Endothelial cell of umbilical vein (primary cell): ENCODE measurements around the gene TOPORS. TPM values are rescaled to one million over a fixed set of nuclear protein-coding genes. Genes with fewer than 3 reads are reported as not detected.

Experiments used
- BruUV-seq: library from RNA; stranded (reverse); fragments of 400-500 nt; replicated peaks from 2 replicates; lab custom pipeline; 2021; lab: Mats Ljungman, UMichigan
- CTCF ChIA-PET: fragments of 300-600, 350-600 bp; sonication (Branson Sonifier 250); formaldehyde crosslinking; loops from one replicate; lab custom pipeline; 2021; ENCODE audit warnings: antibody characterized with exemption, inconsistent platforms; lab: Charles Lee
- POLR2A ChIA-PET: fragments of 300-600, 350-600 bp; sonication (Branson Sonifier 250); formaldehyde crosslinking; loops from one replicate; lab custom pipeline; 2021; ENCODE audit warnings: antibody characterized with exemption, inconsistent platforms; lab: Charles Lee
- DNase-seq: peaks from one replicate; pipeline ENCODE4 v3.0.0-alpha.2; 2011; ENCODE audit warnings: low read depth, low spot score
- FAIRE-seq: peaks from 2 replicates; lab custom pipeline; 2011; peaks lifted over from hg19 to GRCh38; lab: Jason Lieb, UNC
- H2AFZ ChIP-seq: 2 replicates; pipeline ENCODE4 v1.6.0; 2012; ENCODE audit warnings: low read depth, low read length, control low read depth, inconsistent platforms
- H3K27ac ChIP-seq: 2 replicates; pipeline ENCODE4 v1.5.1; 2011; ENCODE audit warnings: low read depth, mild to moderate bottlenecking, control low read depth, low read length, moderate library complexity; ENCODE audit not compliant: insufficient read depth
- H3K27me3 ChIP-seq, 2 experiments: 2 replicates each; pipeline versions ENCODE4 v1.6.0 to v1.6.1; 2011; ENCODE audit warnings: low read length in 2 of 2, mixed read lengths in 1 of 2; ENCODE audit not compliant: control insufficient read depth in 2 of 2, insufficient read depth in 2 of 2
- H3K36me3 ChIP-seq, 2 experiments: 2 replicates in 1 of 2; 3 replicates in 1 of 2; pipeline ENCODE4 v1.5.1; 2011; ENCODE audit warnings: low read length in 2 of 2, mild to moderate bottlenecking in 1 of 2, moderate library complexity in 1 of 2; ENCODE audit not compliant: control insufficient read depth in 2 of 2, insufficient read depth in 2 of 2; ENCODE audit errors: extremely low read depth in 1 of 2
- H3K4me1 ChIP-seq: 3 replicates; pipeline ENCODE4 v1.5.1; 2011; ENCODE audit warnings: mild to moderate bottlenecking, low read length; ENCODE audit not compliant: control insufficient read depth, insufficient read depth; ENCODE audit errors: extremely low read depth
- H3K4me2 ChIP-seq: 2 replicates; pipeline ENCODE4 v1.6.1; 2011; ENCODE audit warnings: low read length, control low read depth, mixed read lengths; ENCODE audit not compliant: insufficient read depth
- H3K4me3 ChIP-seq, 3 experiments: fragments of 200-600 bp in 1 of 3; sonication (generic), shearing (Covaris generic) in 1 of 3; replicated peaks in 1 of 3; 2 replicates each; pipeline ENCODE4 v1.5.1; 2011 to 2016; ENCODE audit warnings: control low read depth in 3 of 3, low read length in 3 of 3, mild to moderate bottlenecking in 2 of 3, inconsistent platforms in 1 of 3, low read depth in 1 of 3, moderate library complexity in 1 of 3; ENCODE audit not compliant: insufficient read depth in 1 of 3
- H3K79me2 ChIP-seq: 2 replicates; pipeline ENCODE4 v1.6.0; 2012; ENCODE audit warnings: low read length, inconsistent platforms; ENCODE audit not compliant: control insufficient read depth, insufficient read depth
- H3K9ac ChIP-seq: replicated peaks from 2 replicates; pipeline ENCODE3; 2011; ENCODE audit warnings: low read length, control low read depth; ENCODE audit not compliant: insufficient read depth; ENCODE audit errors: extremely low read depth
- H3K9me1 ChIP-seq: replicated peaks from 3 replicates; pipeline ENCODE4 v1.6.0; 2011; ENCODE audit warnings: mild to moderate bottlenecking, low read length; ENCODE audit not compliant: control insufficient read depth, insufficient read depth; ENCODE audit errors: extremely low read depth
- H3K9me3 ChIP-seq: replicated peaks from 2 replicates; pipeline ENCODE4 v1.5.1; 2012; ENCODE audit warnings: low read length, inconsistent platforms; ENCODE audit not compliant: control insufficient read depth, insufficient read depth
- H4K20me1 ChIP-seq: replicated peaks from 2 replicates; pipeline ENCODE3; 2011; ENCODE audit warnings: mild to moderate bottlenecking, low read length; ENCODE audit not compliant: control insufficient read depth, insufficient read depth; ENCODE audit errors: extremely low read depth
- EZH2 ChIP-seq: IDR thresholded peaks from 2 replicates; pipeline ENCODE4 v1.6.1; 2012; ENCODE audit warnings: borderline replicate concordance, low read depth, mild to moderate bottlenecking, moderate library complexity, low read length, inconsistent platforms; ENCODE audit not compliant: severe bottlenecking
- FOS ChIP-seq: IDR thresholded peaks from 2 replicates; pipeline ENCODE4 v1.6.1; 2011; ENCODE audit warnings: mild to moderate bottlenecking, low read length, moderate library complexity, borderline replicate concordance; ENCODE audit not compliant: insufficient read depth
- GATA2 ChIP-seq: IDR thresholded peaks from 2 replicates; pipeline ENCODE4 v1.7.0; 2011; ENCODE audit warnings: low read depth, mild to moderate bottlenecking, moderate library complexity, mixed read lengths, low read length; ENCODE audit not compliant: insufficient read length, insufficient read depth
- JUN ChIP-seq: IDR thresholded peaks from 2 replicates; pipeline ENCODE4 v1.6.1; 2011; ENCODE audit warnings: borderline replicate concordance, low read depth; ENCODE audit not compliant: insufficient read length, insufficient read depth
- MYC ChIP-seq: IDR thresholded peaks from one replicate; pipeline ENCODE4 v1.6.1; 2011; ENCODE audit warnings: mild to moderate bottlenecking, low read depth, low read length
- POLR2A ChIP-seq: IDR thresholded peaks from 2 replicates; pipeline ENCODE4 v1.6.1; 2012; ENCODE audit warnings: low read depth, mild to moderate bottlenecking, control low read depth, low read length
- POLR2AphosphoS5 ChIP-seq: IDR thresholded peaks from 2 replicates; pipeline ENCODE4 v1.6.1; 2012; ENCODE audit warnings: low read depth, mild to moderate bottlenecking, control low read depth, low read length, moderate library complexity; ENCODE audit not compliant: insufficient read depth
- dilution Hi-C: fragments of 300-500 bp; cut with MboI; formaldehyde crosslinking; loops from one replicate; pipeline ENCODE4 v1.15.0; 2019; ENCODE audit warnings: low sequenced_read_pairs; ENCODE audit not compliant: extremely low pct_ligation_motif_present
- intact Hi-C: fragments of 100-400 bp; cut with micrococcal nuclease; formaldehyde crosslinking; loops from one replicate; pipeline ENCODE4 v1.10.0; 2022
- polyA plus RNA-seq, 4 experiments: library from polyadenylated mRNA; depleted of rRNA in 3 of 4; stranded (reverse) in 3 of 4; unstranded in 1 of 4; fragments of >200 nt; gene quantifications; 2 replicates each; pipeline versions ENCODE4 v1.2.1 to v1.2.3, GENCODE V29; 2011 to 2012; ENCODE audit warnings: missing spikeins in 1 of 4
- total RNA-seq: library from RNA; stranded (reverse); gene quantifications from 2 replicates; pipeline ENCODE4 v1.2.3, GENCODE V29; 2021
- TF ChIP-seq, protein P1 (sequence below), 2 donors: IDR thresholded peaks; 1 replicate in 1 of 2; 2 replicates in 1 of 2; pipeline ENCODE4 v1.5.1; 2011; ENCODE audit warnings: low read length in 2 of 2, mild to moderate bottlenecking in 2 of 2, moderate library complexity in 2 of 2, control low read depth in 1 of 2, inconsistent platforms in 1 of 2, low read depth in 1 of 2; ENCODE audit not compliant: insufficient read depth in 1 of 2; ENCODE audit errors: extremely low read depth in 1 of 2
- TF ChIP-seq, protein P2 (sequence below): IDR thresholded peaks from 2 replicates; pipeline ENCODE4 v1.6.1; 2011; ENCODE audit not compliant: insufficient read depth, insufficient read length

TOPORS gene
- total and polyA plus RNA-seq, 2 donors (not counting 3 experiments of a cell fraction or from before 2014, with no cell fraction given), result 6.1 to 16.2 TPM

DNA sequence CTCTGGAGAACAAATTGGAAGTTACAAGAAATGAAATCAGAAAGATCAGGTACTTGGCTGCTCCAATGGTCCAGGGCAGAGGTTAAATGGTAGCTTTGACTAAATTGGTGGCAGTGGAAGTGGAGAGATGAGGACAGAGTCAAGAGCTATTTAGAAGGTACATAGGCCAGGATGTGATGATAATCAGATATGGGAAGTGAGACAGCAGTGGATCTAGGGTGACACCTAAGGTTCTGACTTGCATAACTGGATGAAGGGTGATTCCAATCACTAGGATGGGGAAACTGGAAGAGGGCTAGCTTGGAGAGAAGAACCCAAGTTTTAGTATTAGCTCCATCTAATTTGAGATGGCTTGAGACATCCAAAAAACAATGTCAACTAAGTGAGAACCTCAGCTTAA lies 44.5 kb upstream of the TOPORS start:
- intact Hi-C loops (no loop called here), dilution Hi-C loops (no loop called here)
- Histone ChIP-seq H3K36me3 (no peaks in the 10 kb centered on the region), H3K9me1 (no peaks in the 10 kb centered on the region), H3K9me3 (no peaks in the 10 kb centered on the region), H3K9ac (no peak overlapping the region), H3K4me1 (no peaks in the 10 kb centered on the region), H3K27me3 (peaks cover 0 to 2% of the 10 kb centered on the region in 2 experiments), H4K20me1 (no peaks in the 10 kb centered on the region), H3K79me2 (no peaks in the 10 kb centered on the region), H3K27ac (no peak overlapping the region), H2AFZ (no peak overlapping the region), H3K4me2 (no peak overlapping the region), H3K4me3 (no peak overlapping the region)
- BruUV-seq, result no TSS peak
- no peak for FAIRE-seq
- POLR2A ChIA-PET, result no interaction called here
- CTCF ChIA-PET, result interaction anchor here (1.1 kb wide), 1 partner anchor 15 kb away, joined by 4 read pairs; no protein-coding TSS in a partner anchor
- DNase-seq, result no peak
- TF ChIP-seq POLR2A (no peak), GATA2 (no peak), POLR2AphosphoS5 (no peak), EZH2 (no peak), JUN (no peak), MYC (no peak), FOS (no peak)
- TF ChIP-seq, protein P1, sequence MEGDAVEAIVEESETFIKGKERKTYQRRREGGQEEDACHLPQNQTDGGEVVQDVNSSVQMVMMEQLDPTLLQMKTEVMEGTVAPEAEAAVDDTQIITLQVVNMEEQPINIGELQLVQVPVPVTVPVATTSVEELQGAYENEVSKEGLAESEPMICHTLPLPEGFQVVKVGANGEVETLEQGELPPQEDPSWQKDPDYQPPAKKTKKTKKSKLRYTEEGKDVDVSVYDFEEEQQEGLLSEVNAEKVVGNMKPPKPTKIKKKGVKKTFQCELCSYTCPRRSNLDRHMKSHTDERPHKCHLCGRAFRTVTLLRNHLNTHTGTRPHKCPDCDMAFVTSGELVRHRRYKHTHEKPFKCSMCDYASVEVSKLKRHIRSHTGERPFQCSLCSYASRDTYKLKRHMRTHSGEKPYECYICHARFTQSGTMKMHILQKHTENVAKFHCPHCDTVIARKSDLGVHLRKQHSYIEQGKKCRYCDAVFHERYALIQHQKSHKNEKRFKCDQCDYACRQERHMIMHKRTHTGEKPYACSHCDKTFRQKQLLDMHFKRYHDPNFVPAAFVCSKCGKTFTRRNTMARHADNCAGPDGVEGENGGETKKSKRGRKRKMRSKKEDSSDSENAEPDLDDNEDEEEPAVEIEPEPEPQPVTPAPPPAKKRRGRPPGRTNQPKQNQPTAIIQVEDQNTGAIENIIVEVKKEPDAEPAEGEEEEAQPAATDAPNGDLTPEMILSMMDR (IDR thresholded peaks at IDR 0.05; ENCODE audit: extremely low read depth in 1 of 2, insufficient read depth in 1 of 2, low read depth in 1 of 2, low read length in 2 of 2), result no peak
- TF ChIP-seq, protein P2, sequence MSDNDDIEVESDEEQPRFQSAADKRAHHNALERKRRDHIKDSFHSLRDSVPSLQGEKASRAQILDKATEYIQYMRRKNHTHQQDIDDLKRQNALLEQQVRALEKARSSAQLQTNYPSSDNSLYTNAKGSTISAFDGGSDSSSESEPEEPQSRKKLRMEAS, result no peak
